ENCODE measurements around the gene GGTLC3.
"Not testable (repeated sequence)": the region's sequence is repeated elsewhere in the genome, so short reads cannot be mapped to it uniquely, and the experiment has no call there.

DNA sequence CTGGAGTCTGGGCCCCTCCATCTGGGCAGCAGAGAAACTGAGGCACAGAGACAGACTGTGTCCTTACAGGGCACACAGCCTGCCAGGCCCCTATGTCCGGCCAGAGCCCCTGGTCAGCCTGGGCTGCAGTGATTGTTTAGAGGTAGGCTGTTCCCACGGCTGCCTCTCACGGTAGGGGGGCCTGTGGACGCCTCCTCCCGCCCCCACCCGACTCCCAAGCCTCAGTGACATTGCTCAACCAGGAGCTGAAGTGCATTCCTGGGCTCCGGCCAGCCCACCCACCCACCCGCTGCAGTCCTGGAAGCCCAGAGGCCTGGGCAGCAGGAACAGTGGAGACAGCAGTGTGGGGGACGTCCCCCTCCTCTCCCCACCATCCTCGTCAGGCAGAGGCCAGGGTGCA is 4.5 kb downstream of the GGTLC3 start:
- TF ChIP-seq, protein P1, sequence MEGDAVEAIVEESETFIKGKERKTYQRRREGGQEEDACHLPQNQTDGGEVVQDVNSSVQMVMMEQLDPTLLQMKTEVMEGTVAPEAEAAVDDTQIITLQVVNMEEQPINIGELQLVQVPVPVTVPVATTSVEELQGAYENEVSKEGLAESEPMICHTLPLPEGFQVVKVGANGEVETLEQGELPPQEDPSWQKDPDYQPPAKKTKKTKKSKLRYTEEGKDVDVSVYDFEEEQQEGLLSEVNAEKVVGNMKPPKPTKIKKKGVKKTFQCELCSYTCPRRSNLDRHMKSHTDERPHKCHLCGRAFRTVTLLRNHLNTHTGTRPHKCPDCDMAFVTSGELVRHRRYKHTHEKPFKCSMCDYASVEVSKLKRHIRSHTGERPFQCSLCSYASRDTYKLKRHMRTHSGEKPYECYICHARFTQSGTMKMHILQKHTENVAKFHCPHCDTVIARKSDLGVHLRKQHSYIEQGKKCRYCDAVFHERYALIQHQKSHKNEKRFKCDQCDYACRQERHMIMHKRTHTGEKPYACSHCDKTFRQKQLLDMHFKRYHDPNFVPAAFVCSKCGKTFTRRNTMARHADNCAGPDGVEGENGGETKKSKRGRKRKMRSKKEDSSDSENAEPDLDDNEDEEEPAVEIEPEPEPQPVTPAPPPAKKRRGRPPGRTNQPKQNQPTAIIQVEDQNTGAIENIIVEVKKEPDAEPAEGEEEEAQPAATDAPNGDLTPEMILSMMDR (conservative IDR thresholded peaks at IDR 0.05; ENCODE audit: low read depth, low read length), result not testable (repeated sequence)
- TF ChIP-seq EZH2 (IDR thresholded peaks at IDR 0.05; ENCODE audit: borderline replicate concordance, low read depth, low read length, poor library complexity, severe bottlenecking), result not testable (repeated sequence)

Measured in A673 (cell line).